NCI-H1694 treated with DMSO at 0.1 percent for 48 hours (cell line): ENCODE data around the gene METTL1.
"Not testable (repeated sequence)": the region's sequence is repeated elsewhere in the genome, so short reads cannot be mapped to it uniquely, and the experiment has no call there.

ENCODE experiments used
- DNase-seq: peaks from one replicate; lab custom pipeline; 2025; lab: John Stamatoyannopoulos, UW

METTL1 gene

DNA sequence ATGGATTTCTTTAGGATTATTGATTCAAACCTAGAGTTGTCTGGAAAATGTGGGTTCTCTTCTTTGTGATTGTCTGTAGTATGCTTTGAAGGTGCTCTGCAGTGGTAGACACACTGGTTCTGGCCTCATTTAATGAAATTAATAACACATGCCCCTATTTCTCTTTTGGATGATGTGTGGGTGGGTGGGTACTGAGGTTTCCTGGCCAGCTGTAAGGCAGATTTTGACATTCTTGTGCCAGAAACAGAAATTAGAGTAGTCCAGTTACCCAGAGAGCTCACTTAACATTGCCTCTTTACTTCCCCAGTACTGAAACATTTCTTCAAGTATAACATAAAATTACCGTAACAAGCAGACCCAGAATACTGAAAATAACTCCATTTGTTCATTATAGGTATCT is 25.1 kb upstream of the METTL1 start:
- DNase-seq: no peak

- DNase-seq: no peak
Observed at GRCh38 chr12:57795354-57795753, 23.4 kb upstream of the METTL1 start.

DNA sequence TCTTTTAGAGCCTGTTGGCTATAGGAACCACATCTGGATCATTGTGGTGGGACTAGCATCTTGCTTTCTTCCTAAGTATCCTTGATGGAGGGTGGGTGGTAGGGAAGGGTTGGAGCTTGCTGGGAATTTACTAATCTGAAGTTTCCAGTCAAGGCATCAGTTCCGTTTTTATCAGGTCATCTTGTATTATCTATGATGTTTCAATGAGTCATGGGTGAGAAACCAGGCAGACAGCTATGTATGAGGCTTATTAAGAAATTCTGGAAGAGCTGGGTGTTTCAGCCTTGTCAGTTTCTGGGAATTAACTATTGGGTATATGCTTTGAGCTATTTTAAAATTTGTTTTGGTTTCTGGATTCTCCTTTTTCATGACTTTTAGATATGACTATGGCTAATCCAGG is 22.0 kb upstream of the METTL1 start:
- DNase-seq: no peak

GRCh38 chr12:57783861-57784260 is 12.0 kb upstream of the METTL1 start:
- no peak for DNase-seq

GRCh38 chr12:57783466-57783801 is 11.5 kb upstream of the METTL1 start:
- no peak for DNase-seq

GRCh38 chr12:57782608-57783465 is 10.9 kb upstream of the METTL1 start, which contains the start of gene TSFM:
TSFM (plus strand) TSS chr12:57782787; CDS start chr12:57782802, 15 bp downstream.
- peak; percentile 75 for DNase-seq

DNA sequence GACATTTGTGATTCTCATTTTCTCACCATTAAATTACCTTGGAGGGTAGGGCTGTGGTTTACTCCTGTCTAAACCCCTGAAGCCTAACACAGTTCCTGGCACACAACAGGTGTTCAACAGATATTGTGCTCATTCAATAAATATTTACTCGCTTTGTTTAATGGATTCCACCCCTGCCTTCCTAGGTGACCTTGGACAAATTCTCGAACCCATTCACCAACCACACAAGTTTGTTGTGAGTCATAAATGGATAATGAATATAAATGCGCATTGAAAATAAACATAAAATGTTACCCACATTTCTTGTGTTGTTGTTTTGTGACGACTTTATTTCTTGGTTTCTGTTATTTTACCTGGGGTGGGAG is 10.3 kb upstream of the METTL1 start:
- DNase-seq: no peak

DNA sequence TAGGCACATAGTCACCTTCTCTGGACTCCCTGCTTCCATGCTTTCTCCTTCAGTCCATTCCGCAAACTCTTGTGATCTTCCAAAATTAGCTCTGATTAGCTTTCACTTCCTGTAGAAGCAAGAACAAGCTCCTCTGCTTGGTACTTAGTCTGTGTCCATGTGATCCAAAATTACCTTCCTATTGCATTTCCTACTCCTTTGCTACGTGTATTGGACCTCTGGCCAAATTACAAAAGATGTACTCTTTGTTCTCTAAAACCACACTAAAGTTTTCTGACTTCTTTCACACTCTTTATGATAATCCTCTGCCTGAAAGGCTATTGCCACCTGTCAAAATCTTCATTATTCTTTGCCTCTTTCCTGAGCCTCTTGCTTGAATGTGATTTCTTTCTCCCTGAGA is 9.9 kb upstream of the METTL1 start:
- no peak for DNase-seq

DNA sequence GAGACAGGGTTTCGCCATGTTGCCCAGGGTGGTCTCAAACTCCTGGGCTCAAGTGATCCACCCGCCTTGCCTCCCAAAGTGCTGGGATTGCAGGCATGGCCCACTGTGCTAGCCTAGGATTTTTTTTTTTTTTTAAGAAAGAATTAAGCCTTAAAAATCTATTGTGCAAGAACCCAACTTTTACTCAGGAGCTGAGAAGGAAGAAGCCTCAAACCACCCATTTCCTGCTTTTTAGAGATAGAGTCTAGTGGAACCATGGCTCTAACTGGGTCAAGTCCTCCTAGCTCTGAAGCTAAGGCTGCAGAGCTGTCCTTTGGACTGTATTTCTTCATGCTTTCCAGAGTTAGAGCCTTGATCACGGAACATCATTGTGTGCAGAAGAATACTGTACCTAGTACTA is 9.3 kb upstream of the METTL1 start:
- DNase-seq: no peak

- no peak for DNase-seq
Observed at GRCh38 chr12:57780284-57780897, 8.5 kb upstream of the METTL1 start.

GRCh38 chr12:57779736-57780135 is 7.8 kb upstream of the METTL1 start:
- DNase-seq: no peak

- no peak for DNase-seq
Observed at GRCh38 chr12:57777911-57778310, 6.0 kb upstream of the METTL1 start.

GRCh38 chr12:57777367-57777766 is 5.5 kb upstream of the METTL1 start:
- no peak for DNase-seq

DNA sequence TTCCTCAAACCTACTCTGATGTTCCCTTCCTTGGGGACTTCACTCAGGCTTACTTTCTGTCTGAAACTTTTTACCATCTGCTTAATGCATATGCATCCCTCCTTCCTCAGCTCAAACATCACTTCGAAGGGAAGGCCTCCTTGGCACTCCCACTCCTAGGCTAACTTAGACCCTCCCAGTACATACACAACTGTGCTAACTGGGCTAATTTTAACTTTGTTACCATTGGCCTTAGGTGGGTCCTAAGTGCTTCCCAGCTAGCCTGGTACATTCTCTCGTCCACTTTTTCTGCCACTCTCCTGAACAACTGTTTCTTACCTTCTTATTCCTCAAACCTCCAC is 4.3 kb upstream of the METTL1 start:
- DNase-seq: no peak

DNA sequence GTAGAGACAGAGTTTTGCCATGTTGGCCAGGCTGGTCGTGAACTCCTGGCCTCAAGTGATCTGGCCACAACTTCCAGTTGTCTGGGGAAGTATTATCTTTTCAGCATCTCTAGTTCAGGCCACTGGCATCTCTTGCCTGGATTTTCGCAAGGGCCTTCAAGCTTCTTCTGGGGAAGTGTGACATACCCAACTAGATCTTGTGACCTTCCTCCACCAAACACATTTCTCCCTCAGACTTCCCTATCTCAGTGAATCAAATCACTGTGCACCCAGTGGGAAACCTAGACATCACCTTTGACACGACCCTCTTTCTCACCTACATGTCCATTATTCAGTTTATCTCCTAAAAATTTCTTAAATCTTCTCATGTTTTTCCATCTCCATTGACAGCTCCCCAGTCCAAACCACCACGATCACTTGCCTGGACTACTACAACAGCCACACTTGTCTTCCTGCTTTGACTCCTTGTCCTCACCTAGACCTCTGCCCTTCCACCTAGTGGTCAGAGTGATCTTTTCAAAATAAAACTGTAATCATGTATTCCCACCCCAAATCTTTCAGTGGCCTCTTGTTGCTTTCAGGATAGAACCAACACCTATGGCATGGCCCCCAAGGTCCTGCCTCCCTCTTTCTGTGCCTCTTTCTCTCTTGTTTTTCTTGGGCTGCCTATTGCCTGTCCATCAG is 3.8 kb upstream of the METTL1 start:
- DNase-seq: no peak

DNA sequence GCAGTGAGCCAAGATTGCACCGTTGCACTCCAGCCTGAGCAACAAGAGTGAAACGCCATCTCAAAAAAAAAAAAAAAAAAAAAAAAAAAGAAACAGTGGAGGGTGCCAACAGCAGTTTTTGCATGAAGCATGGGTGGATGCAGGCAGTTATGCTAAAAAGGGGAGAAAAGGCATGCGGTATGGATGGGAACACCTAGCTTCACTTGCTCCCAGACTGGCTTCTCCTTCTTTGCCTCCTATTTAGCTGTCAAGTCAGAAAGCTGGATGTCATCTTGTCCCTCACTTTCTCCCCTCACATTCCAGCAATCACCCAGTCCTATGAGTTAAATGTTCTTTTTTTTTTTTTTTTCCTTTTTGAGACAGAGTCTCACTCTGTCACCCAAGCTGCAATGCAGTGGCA is 3.1 kb upstream of the METTL1 start:
- no peak for DNase-seq

- DNase-seq: not testable (repeated sequence)
Observed at GRCh38 chr12:57774634-57775033, 2.7 kb upstream of the METTL1 start.

- peak; percentile 42 for DNase-seq
Observed at GRCh38 chr12:57772429-57773322, 771 bp upstream of the METTL1 start, which contains the start of gene EEF1AKMT3. EEF1AKMT3 (plus strand) TSS chr12:57772614; CDS start chr12:57772725, 111 bp downstream.

DNA sequence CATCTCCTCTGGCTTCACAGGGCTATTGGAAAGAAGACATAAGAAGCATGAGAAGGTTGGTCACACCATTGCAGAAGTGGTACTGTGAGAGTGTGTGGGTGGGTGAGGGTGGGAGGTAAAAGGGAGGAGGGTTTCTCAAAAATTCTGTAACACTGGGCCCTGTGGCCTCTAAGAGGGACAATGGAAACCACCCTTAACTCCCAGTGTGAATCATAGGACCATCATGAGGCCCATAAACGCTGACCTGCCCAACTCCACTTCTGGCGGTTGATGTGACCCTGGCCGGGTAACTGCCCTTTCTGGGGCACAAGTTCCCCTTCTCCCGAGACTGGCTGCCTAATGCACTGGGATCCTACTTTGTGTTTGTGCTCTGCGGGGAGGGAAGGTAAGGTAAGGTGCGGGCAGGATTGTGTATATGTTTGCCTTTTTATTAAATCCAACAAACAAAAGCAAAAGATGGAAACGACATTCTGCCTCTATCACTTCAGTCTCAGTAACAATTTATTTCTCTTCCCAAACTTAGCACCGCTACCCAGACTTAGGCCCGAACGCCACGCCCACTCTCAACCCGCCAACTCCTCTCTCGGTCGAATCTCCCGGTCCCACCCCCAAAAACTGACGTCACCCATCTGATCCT is 551 bp downstream of the METTL1 start:
- DNase-seq: peak; percentile 79

DNA sequence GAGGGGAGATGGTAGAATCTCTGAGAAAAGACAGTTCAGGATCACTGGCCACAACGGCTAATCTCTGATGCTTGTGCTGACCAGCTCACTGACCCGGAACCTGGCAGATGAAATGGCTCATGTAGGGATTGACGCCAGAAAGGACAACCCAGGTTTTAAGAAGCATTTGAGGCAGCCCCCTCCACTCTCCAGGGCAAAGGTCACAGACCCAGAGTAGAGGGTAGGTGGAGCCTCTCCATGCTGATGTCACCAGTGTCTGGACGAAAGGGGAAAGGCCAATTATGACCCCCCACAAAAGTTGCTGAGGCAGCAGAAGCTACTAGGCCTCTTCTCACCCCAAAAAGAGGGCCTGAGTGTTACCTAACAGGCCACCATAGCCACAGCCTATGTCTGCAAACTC is 1.2 kb downstream of the METTL1 start:
- no peak for DNase-seq

DNA sequence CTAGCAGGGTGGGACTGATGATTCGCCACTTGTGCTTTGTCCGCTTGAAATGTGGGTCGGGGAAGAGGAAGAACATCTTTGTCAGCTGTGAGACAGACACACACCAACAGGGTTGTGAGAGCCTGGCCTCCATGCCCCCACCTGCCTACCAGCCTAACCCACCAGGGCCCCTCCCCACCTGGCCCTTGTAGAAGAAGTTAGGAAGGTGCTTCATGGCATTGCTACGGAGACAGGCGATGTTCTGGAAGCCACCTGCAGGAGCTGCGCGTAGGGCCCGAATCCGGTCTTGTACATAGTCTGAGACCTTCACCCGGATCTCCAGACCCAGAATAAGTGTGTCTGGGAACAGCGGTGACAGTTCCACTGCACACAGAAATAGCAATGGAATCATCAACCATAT is 2.3 kb downstream of the METTL1 start:
- DNase-seq: no peak

GRCh38 chr12:57767876-57768275 is 4.0 kb downstream of the METTL1 start:
- DNase-seq: no peak
